ENCODE measurements around the gene NALF2.

The NALF2 gene

DNA sequence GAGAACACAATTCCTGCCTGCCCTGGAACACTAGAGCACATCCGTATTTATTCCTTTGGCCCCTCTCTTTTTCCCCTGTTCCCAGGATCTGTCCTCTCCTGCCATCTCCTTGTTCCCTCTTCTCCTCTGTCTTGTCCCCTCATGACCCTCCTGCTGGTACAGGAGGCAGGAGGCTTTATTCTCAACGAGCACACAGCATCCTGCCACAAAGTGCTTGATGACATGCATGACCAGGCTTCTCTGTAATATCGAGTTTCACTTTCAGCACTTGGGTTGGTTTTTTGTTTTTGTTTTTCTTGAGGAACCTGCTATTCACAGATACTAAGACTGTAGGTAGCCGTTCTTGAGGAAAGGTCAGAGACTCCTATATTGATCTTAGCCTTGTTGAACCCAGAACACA lies 35.3 kb downstream of the NALF2 start:
- TF ChIP-seq ZNF660 (tag by site-specific recombination; IDR thresholded peaks at IDR 0.05) (no peak), KLF10 (tag by site-specific recombination; IDR thresholded peaks at IDR 0.05) (no peak)

DNA sequence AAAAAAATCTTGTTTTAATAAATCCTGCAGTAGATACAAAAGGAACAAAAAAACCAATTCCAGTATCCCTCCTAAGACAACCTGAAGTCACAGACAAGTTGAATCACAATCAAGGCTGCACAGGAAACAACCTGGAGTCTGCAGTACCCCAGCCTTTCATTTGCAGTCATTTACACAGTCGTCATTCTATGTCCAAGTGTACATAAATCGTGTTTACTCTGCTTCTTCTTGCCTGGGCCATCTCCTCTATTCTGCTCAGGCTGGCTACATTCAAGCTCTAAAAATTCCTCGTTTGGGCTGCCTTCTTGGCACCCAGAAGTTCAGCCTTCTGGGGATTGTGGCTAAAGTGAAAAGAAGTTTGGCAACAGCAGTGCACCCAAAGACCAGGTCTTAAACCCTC lies 37.8 kb downstream of the NALF2 start:
- ChIA-PET POLR2A (no interaction called here), CTCF (interaction anchor here (0.8 to 1.4 kb wide), 3 partner anchors 10 to 591 kb away, joined by 3 to 4 read pairs (median 3); partner anchors contain the start of gene IGBP1)
- no peaks in the 10 kb centered on the region for H3K36me3 ChIP-seq (ENCODE audit: control insufficient read depth in 2 of 2, insufficient read depth in 1 of 2, low read length in 2 of 2)
- no peak overlapping the region for H3K4me3 ChIP-seq (ENCODE audit: low read depth, low read length)
- no peaks in the 10 kb centered on the region; the same call in 1 of the 2 replicates for H3K4me1 ChIP-seq (ENCODE audit: control insufficient read depth, insufficient read depth, low read length)
- H3K9me3 ChIP-seq (ENCODE audit: control insufficient read depth, insufficient read depth, low read depth, low read length) = no peaks in the 10 kb centered on the region; the same call in 1 of the 2 replicates
- H3K27ac ChIP-seq (ENCODE audit: extremely low read depth, low read depth, low read length) = no peak overlapping the region
- TF ChIP-seq ZNF16 (tag by site-specific recombination; IDR thresholded peaks at IDR 0.05; ENCODE audit: low read depth) = no peak
- no peak for TF ChIP-seq ZNF747 (tag by site-specific recombination; IDR thresholded peaks at IDR 0.05)
- TF ChIP-seq ZNF202 (tag by site-specific recombination; IDR thresholded peaks at IDR 0.05; ENCODE audit: borderline replicate concordance) = no peak
- TF ChIP-seq, protein P1, sequence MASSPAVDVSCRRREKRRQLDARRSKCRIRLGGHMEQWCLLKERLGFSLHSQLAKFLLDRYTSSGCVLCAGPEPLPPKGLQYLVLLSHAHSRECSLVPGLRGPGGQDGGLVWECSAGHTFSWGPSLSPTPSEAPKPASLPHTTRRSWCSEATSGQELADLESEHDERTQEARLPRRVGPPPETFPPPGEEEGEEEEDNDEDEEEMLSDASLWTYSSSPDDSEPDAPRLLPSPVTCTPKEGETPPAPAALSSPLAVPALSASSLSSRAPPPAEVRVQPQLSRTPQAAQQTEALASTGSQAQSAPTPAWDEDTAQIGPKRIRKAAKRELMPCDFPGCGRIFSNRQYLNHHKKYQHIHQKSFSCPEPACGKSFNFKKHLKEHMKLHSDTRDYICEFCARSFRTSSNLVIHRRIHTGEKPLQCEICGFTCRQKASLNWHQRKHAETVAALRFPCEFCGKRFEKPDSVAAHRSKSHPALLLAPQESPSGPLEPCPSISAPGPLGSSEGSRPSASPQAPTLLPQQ (tag by site-specific recombination; IDR thresholded peaks at IDR 0.05) = no peak
- no peak for TF ChIP-seq ZNF423 (tag by site-specific recombination; IDR thresholded peaks at IDR 0.05)
- TF ChIP-seq ZNF10 (tag by site-specific recombination; IDR thresholded peaks at IDR 0.05) = no peak

More for the DNA sequence above, 35.3 kb downstream of the NALF2 start:
- Histone ChIP-seq H3K4me3 (ENCODE audit: low read depth, low read length) (no peak overlapping the region), H3K4me1 (ENCODE audit: control insufficient read depth, insufficient read depth, low read length) (no peaks in the 10 kb centered on the region; the same call in 1 of the 2 replicates), H3K9me3 (ENCODE audit: control insufficient read depth, insufficient read depth, low read depth, low read length) (no peaks in the 10 kb centered on the region), H3K36me3 (ENCODE audit: control insufficient read depth in 2 of 2, insufficient read depth in 1 of 2, low read length in 2 of 2) (no peaks in the 10 kb centered on the region), H3K27ac (ENCODE audit: extremely low read depth, low read depth, low read length) (no peak overlapping the region)
- ChIA-PET POLR2A (no interaction called here), CTCF (interaction anchor here (0.6 to 6.7 kb wide), 6 partner anchors 9 to 558 kb away, joined by 3 to 56 read pairs (median 27); no protein-coding TSS in a partner anchor)

DNA sequence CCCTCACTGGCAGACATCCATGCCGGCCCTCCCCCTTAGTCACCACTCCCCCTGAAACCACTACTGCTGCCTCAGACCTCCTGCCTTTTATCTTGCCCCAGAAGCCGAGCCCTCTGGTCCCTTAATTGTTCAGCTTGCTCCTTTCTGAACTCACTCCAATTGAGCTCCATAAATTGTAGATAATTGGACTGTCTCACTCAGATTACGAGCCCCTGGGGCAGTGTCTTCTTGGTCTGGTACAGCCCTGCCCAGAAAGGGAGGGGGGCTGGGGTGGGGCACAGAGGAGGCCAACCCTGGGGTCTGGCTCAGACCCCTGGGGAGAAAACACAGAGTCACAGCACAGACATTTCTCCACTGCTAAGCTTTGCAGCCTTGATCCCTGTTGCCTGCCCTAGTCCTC lies 39.4 kb downstream of the NALF2 start:
- no peak overlapping the region for H3K27ac ChIP-seq (ENCODE audit: extremely low read depth, low read depth, low read length)

More for the DNA sequence above, 39.4 kb downstream of the NALF2 start:
- H3K4me1 ChIP-seq (ENCODE audit: control insufficient read depth, insufficient read depth, low read length) = no peaks in the 10 kb centered on the region; the same call in 1 of the 2 replicates
- H3K9me3 ChIP-seq (ENCODE audit: control insufficient read depth, insufficient read depth, low read depth, low read length) = no peaks in the 10 kb centered on the region; the same call in 1 of the 2 replicates
- no peaks in the 10 kb centered on the region for H3K36me3 ChIP-seq (ENCODE audit: control insufficient read depth in 2 of 2, insufficient read depth in 1 of 2, low read length in 2 of 2)
- CTCF ChIA-PET = interaction anchor here (0.6 to 1.4 kb wide), 4 partner anchors 49 to 487 kb away, joined by 3 to 4 read pairs (median 3); no protein-coding TSS in a partner anchor
- POLR2A ChIA-PET = no interaction called here
- peak; percentile 74 for TF ChIP-seq GLIS1 (tag by site-specific recombination; IDR thresholded peaks at IDR 0.05)
- TF ChIP-seq, protein P2, sequence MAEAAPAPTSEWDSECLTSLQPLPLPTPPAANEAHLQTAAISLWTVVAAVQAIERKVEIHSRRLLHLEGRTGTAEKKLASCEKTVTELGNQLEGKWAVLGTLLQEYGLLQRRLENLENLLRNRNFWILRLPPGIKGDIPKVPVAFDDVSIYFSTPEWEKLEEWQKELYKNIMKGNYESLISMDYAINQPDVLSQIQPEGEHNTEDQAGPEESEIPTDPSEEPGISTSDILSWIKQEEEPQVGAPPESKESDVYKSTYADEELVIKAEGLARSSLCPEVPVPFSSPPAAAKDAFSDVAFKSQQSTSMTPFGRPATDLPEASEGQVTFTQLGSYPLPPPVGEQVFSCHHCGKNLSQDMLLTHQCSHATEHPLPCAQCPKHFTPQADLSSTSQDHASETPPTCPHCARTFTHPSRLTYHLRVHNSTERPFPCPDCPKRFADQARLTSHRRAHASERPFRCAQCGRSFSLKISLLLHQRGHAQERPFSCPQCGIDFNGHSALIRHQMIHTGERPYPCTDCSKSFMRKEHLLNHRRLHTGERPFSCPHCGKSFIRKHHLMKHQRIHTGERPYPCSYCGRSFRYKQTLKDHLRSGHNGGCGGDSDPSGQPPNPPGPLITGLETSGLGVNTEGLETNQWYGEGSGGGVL (tag by site-specific recombination; IDR thresholded peaks at IDR 0.05) = peak; percentile 37; the same call in 1 of the 2 replicates
- no peak for TF ChIP-seq ZNF610 (tag by site-specific recombination; IDR thresholded peaks at IDR 0.05; ENCODE audit: borderline replicate concordance)
- TF ChIP-seq ZNF121 (tag by site-specific recombination; IDR thresholded peaks at IDR 0.05) = no peak
- peak; percentile 44; the same call in 1 of the 2 replicates for TF ChIP-seq ZIC2 (tag by site-specific recombination; IDR thresholded peaks at IDR 0.05)
- TF ChIP-seq TCF7L2 (IDR thresholded peaks at IDR 0.05; ENCODE audit: borderline replicate concordance, low read depth, low read length) = peak; percentile 46; the same call in 1 of the 2 replicates
- no peak for TF ChIP-seq ZNF549 (tag by site-specific recombination; IDR thresholded peaks at IDR 0.05)
- TF ChIP-seq ZNF624 (tag by site-specific recombination; IDR thresholded peaks at IDR 0.05) = no peak
- no peak for TF ChIP-seq ZNF426 (tag by site-specific recombination; IDR thresholded peaks at IDR 0.05)
- TF ChIP-seq ZNF114 (tag by site-specific recombination; IDR thresholded peaks at IDR 0.05) = no peak
- TF ChIP-seq ZNF214 (tag by site-specific recombination; IDR thresholded peaks at IDR 0.05; ENCODE audit: borderline replicate concordance) = no peak
- peak; percentile 38; the same call in 1 of the 2 replicates for TF ChIP-seq OSR2 (tag by site-specific recombination; IDR thresholded peaks at IDR 0.05)
- TF ChIP-seq, protein P3, sequence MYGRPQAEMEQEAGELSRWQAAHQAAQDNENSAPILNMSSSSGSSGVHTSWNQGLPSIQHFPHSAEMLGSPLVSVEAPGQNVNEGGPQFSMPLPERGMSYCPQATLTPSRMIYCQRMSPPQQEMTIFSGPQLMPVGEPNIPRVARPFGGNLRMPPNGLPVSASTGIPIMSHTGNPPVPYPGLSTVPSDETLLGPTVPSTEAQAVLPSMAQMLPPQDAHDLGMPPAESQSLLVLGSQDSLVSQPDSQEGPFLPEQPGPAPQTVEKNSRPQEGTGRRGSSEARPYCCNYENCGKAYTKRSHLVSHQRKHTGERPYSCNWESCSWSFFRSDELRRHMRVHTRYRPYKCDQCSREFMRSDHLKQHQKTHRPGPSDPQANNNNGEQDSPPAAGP (tag by site-specific recombination; IDR thresholded peaks at IDR 0.05) = 0 out of 2 replicates have a peak, but pooled peaks have one; percentile 17
- TF ChIP-seq MZF1 (tag by site-specific recombination; IDR thresholded peaks at IDR 0.05; ENCODE audit: borderline replicate concordance) = no peak
- peak; percentile 32; the same call in 1 of the 2 replicates for TF ChIP-seq ZBTB48 (tag by site-specific recombination; IDR thresholded peaks at IDR 0.05)
- H3K4me3 ChIP-seq (ENCODE audit: low read depth, low read length) = no peak overlapping the region
